ENCODE results near the gene CCDC78.

The CCDC78 gene

GRCh38 chr16:726438-727290 lies at the start of gene CCDC78, which contains the start of gene HAGHL:
Gene CCDC78 (minus strand): TSS chr16:726443. CDS start chr16:726367, 76 bp downstream.
Gene HAGHL (plus strand): TSS chr16:727106. CDS start chr16:727510, 404 bp downstream.
- DNase-seq (ENCODE audit: low spot score), result peak; percentile 78

- DNase-seq (ENCODE audit: low spot score), result no peak
Measured at GRCh38 chr16:775236-775796, 49.1 kb upstream of the CCDC78 start.

- no peak for DNase-seq (ENCODE audit: low spot score)
Measured at GRCh38 chr16:774086-775001, 48.1 kb upstream of the CCDC78 start.

GRCh38 chr16:772959-773358 lies 46.7 kb upstream of the CCDC78 start:
- no peak for DNase-seq (ENCODE audit: low spot score)

- DNase-seq (ENCODE audit: low spot score), result no peak
Measured at GRCh38 chr16:770411-770810, 44.2 kb upstream of the CCDC78 start.

GRCh38 chr16:769934-770333 lies 43.7 kb upstream of the CCDC78 start:
- no peak for DNase-seq (ENCODE audit: low spot score)

- DNase-seq (ENCODE audit: low spot score), result no peak
Measured at GRCh38 chr16:769184-769784, 43.0 kb upstream of the CCDC78 start.

- DNase-seq (ENCODE audit: low spot score), result no peak
Measured at GRCh38 chr16:768428-768827, 42.2 kb upstream of the CCDC78 start.

GRCh38 chr16:767743-768235 lies 41.5 kb upstream of the CCDC78 start:
- DNase-seq (ENCODE audit: low spot score), result no peak

GRCh38 chr16:766820-767640 lies 40.8 kb upstream of the CCDC78 start:
- DNase-seq (ENCODE audit: low spot score), result no peak

GRCh38 chr16:766008-766819 lies 40.0 kb upstream of the CCDC78 start:
- no peak for DNase-seq (ENCODE audit: low spot score)

- DNase-seq (ENCODE audit: low spot score), result no peak
Measured at GRCh38 chr16:765488-765865, 39.2 kb upstream of the CCDC78 start.

GRCh38 chr16:764848-765487 lies 38.7 kb upstream of the CCDC78 start:
- no peak for DNase-seq (ENCODE audit: low spot score)

- no peak for DNase-seq (ENCODE audit: low spot score)
Measured at GRCh38 chr16:764184-764750, 38.0 kb upstream of the CCDC78 start.

- no peak for DNase-seq (ENCODE audit: low spot score)
Measured at GRCh38 chr16:763369-764183, 37.3 kb upstream of the CCDC78 start.

GRCh38 chr16:762595-763268 lies 36.5 kb upstream of the CCDC78 start:
- DNase-seq (ENCODE audit: low spot score), result no peak

- DNase-seq (ENCODE audit: low spot score), result no peak
Measured at GRCh38 chr16:761625-762513, 35.6 kb upstream of the CCDC78 start.

Data from germinal center (tissue), 1 donor.